IMR-90 (cell line): ENCODE results near the gene NSUN5. TPM values are rescaled to one million over a fixed set of nuclear protein-coding genes. Genes with fewer than 3 reads are reported as not detected.

Experiments used
- ATAC-seq: fragments of 200-7000 bp; cut with Tn5 transposase; 2 replicates; pipeline ENCODE4 v1.9.1; 2020; ENCODE audit warnings: low read depth, mild to moderate bottlenecking, moderate library complexity
- BruUV-seq: library from RNA; stranded (reverse); fragments of 400-500 nt; replicated peaks from 2 replicates; lab custom pipeline; 2021; lab: Mats Ljungman, UMichigan
- CTCF ChIA-PET: fragments of 300-600 bp; formaldehyde crosslinking; extraction: SDS; loops from one replicate; lab custom pipeline; 2021; ENCODE audit warnings: antibody characterized with exemption; lab: Yijun Ruan, JAX
- POLR2A ChIA-PET: fragments of 300-600 bp; sonication (Branson Sonifier 250); formaldehyde crosslinking; loops from one replicate; lab custom pipeline; 2022; ENCODE audit warnings: antibody characterized with exemption; ENCODE audit not compliant: unreplicated experiment; lab: Charles Lee
- DNase-seq: peaks from one replicate; pipeline ENCODE4 v3.0.0; 2013
- H2AFZ ChIP-seq: replicated peaks from 2 replicates; pipeline ENCODE3; 2013; ENCODE audit warnings: low read length, mild to moderate bottlenecking; ENCODE audit not compliant: poor library complexity
- H2AK5ac ChIP-seq: 2 replicates; pipeline ENCODE4 v1.6.1; 2013; ENCODE audit warnings: low read depth, low read length, inconsistent platforms
- H2AK9ac ChIP-seq: replicated peaks from 2 replicates; pipeline ENCODE3; 2013; ENCODE audit warnings: mild to moderate bottlenecking, low read depth, low read length, moderate library complexity; ENCODE audit not compliant: poor library complexity
- H2BK120ac ChIP-seq: 2 replicates; pipeline ENCODE4 v1.6.1; 2013; ENCODE audit warnings: low read depth, low read length, inconsistent platforms
- H2BK15ac ChIP-seq: 3 replicates; pipeline ENCODE4 v1.6.1; 2013; ENCODE audit warnings: low read depth, low read length, inconsistent platforms
- H2BK20ac ChIP-seq: 2 replicates; pipeline ENCODE4 v1.6.1; 2013; ENCODE audit warnings: low read depth, mild to moderate bottlenecking, inconsistent platforms, low read length, moderate library complexity
- H2BK5ac ChIP-seq: 2 replicates; pipeline ENCODE4 v1.6.1; 2013; ENCODE audit warnings: mild to moderate bottlenecking, low read depth, low read length, inconsistent platforms; ENCODE audit not compliant: poor library complexity, severe bottlenecking
- H3K14ac ChIP-seq: replicated peaks from 2 replicates; pipeline ENCODE4 v1.6.1; 2013; ENCODE audit warnings: low read depth, low read length, inconsistent platforms
- H3K18ac ChIP-seq: 2 replicates; pipeline ENCODE4 v1.6.1; 2013; ENCODE audit warnings: low read depth, low read length, control low read depth
- H3K23ac ChIP-seq: 2 replicates; pipeline ENCODE4 v1.6.1; 2013; ENCODE audit warnings: low read depth, low read length, inconsistent platforms
- H3K27ac ChIP-seq: 2 replicates; pipeline ENCODE4 v1.5.1; 2013; ENCODE audit warnings: mild to moderate bottlenecking, control low read depth, low read length; ENCODE audit not compliant: insufficient read depth
- H3K27me3 ChIP-seq: 2 replicates; pipeline ENCODE4 v1.6.1; 2013; ENCODE audit warnings: low read length; ENCODE audit not compliant: control insufficient read depth, insufficient read depth
- H3K36me3 ChIP-seq: 2 replicates; pipeline ENCODE4 v1.6.1; 2013; ENCODE audit warnings: low read length, mixed read lengths; ENCODE audit not compliant: control insufficient read depth, insufficient read depth
- H3K4ac ChIP-seq: 2 replicates; pipeline ENCODE4 v1.6.1; 2013; ENCODE audit warnings: low read depth, low read length, inconsistent platforms
- H3K4me1 ChIP-seq: 2 replicates; pipeline ENCODE4 v1.6.1; 2013; ENCODE audit warnings: low read length, mixed read lengths; ENCODE audit not compliant: control insufficient read depth, insufficient read depth
- H3K4me2 ChIP-seq: 2 replicates; pipeline ENCODE4 v1.6.1; 2013; ENCODE audit warnings: low read depth, mild to moderate bottlenecking, control low read depth, low read length, moderate library complexity
- H3K4me3 ChIP-seq: 2 replicates; pipeline ENCODE4 v1.5.1; 2013; ENCODE audit warnings: low read depth, mild to moderate bottlenecking, control low read depth, low read length, moderate library complexity; ENCODE audit not compliant: insufficient read depth
- H3K56ac ChIP-seq: 2 replicates; pipeline ENCODE4 v1.6.1; 2013; ENCODE audit warnings: low read length, inconsistent platforms; ENCODE audit not compliant: insufficient read depth; ENCODE audit errors: extremely low read depth
- H3K79me1 ChIP-seq, 2 experiments: 2 replicates each; pipeline ENCODE4 v1.6.1; 2013; ENCODE audit warnings: low read length in 2 of 2, inconsistent platforms in 1 of 2, low read depth in 1 of 2
- H3K9ac ChIP-seq: 2 replicates; pipeline ENCODE4 v1.6.1; 2013; ENCODE audit warnings: low read depth, low read length, control low read depth
- H3K9me1 ChIP-seq: 2 replicates; pipeline ENCODE4 v1.6.1; 2013; ENCODE audit warnings: low read length, inconsistent platforms; ENCODE audit not compliant: insufficient read depth
- H3K9me3 ChIP-seq: 2 replicates; pipeline ENCODE4 v1.6.1; 2013; ENCODE audit warnings: low read length; ENCODE audit not compliant: control insufficient read depth, insufficient read depth
- H4K20me1 ChIP-seq: 2 replicates; pipeline ENCODE4 v1.6.1; 2013; ENCODE audit warnings: low read length, inconsistent platforms; ENCODE audit not compliant: insufficient read depth
- H4K5ac ChIP-seq: 2 replicates; pipeline ENCODE4 v1.6.1; 2013; ENCODE audit warnings: mild to moderate bottlenecking, low read depth, low read length, control low read depth
- H4K8ac ChIP-seq, 2 experiments: 2 replicates each; pipeline ENCODE4 v1.6.1; 2013; ENCODE audit warnings: low read depth in 2 of 2, low read length in 2 of 2, control low read depth in 1 of 2, inconsistent platforms in 1 of 2
- H4K91ac ChIP-seq: 2 replicates; pipeline ENCODE4 v1.6.1; 2013; ENCODE audit warnings: low read depth, low read length, inconsistent platforms; ENCODE audit not compliant: insufficient read depth
- BHLHE40 ChIP-seq: fragments of 150-350 bp; IDR thresholded peaks from 2 replicates; pipeline ENCODE4 v1.6.1; 2016; ENCODE audit warnings: mild to moderate bottlenecking, low read depth, low read length
- CEBPB ChIP-seq: IDR thresholded peaks from 2 replicates; pipeline ENCODE4 v1.6.1; 2012; ENCODE audit warnings: low read depth, low read length, improper control_type of control experiment
- CHD1 ChIP-seq: IDR thresholded peaks from 2 replicates; pipeline ENCODE4 v1.6.1; 2012; ENCODE audit warnings: low read depth, low read length, improper control_type of control experiment
- MAFK ChIP-seq: IDR thresholded peaks from 2 replicates; pipeline ENCODE4 v1.6.1; 2012; ENCODE audit warnings: low read depth, low read length, improper control_type of control experiment
- POLR2A ChIP-seq: IDR thresholded peaks from 2 replicates; pipeline ENCODE4 v1.6.1; 2012; ENCODE audit warnings: mild to moderate bottlenecking, low read depth, low read length
- RAD21 ChIP-seq: IDR thresholded peaks from 2 replicates; pipeline ENCODE4 v1.6.1; 2012; ENCODE audit warnings: low read length, improper control_type of control experiment
- RCOR1 ChIP-seq: IDR thresholded peaks from 2 replicates; pipeline ENCODE4 v1.6.1; 2012; ENCODE audit warnings: mild to moderate bottlenecking, low read length, improper control_type of control experiment; ENCODE audit not compliant: insufficient replicate concordance
- RFX5 ChIP-seq: IDR thresholded peaks from 2 replicates; pipeline ENCODE4 v1.8.0; 2012; ENCODE audit warnings: low read depth, mild to moderate bottlenecking, low read length, moderate library complexity
- WGBS, 2 experiments: methylation state at CpG; one replicate each; pipeline versions ENCODE4 v1.1.5 to v1.1.7; 2013; ENCODE audit warnings: missing lambda C conversion rate in 2 of 2; ENCODE audit not compliant: insufficient read length in 1 of 2; ENCODE audit errors: extremely low coverage in 2 of 2; 5-methylcytosine and 5-hydroxymethylcytosine counted together
- dilution Hi-C: fragments of 300-500 bp; cut with HindIII; formaldehyde crosslinking; loops from one replicate; pipeline ENCODE4 v1.14.3; 2018; ENCODE audit warnings: low sequenced_read_pairs; ENCODE audit not compliant: unreplicated experiment
- in situ Hi-C: fragments of 300-500 bp; cut with MboI; formaldehyde crosslinking; loops from 3 replicates; pipeline ENCODE4 v1.14.3; 2019; ENCODE audit warnings: low sequenced_read_pairs, inconsistent platforms, mixed read lengths
- intact Hi-C: fragments of 100-400 bp; cut with micrococcal nuclease; formaldehyde crosslinking; loops from 2 replicates; pipeline ENCODE4 v1.10.0; 2022
- polyA plus RNA-seq, 3 experiments: library from polyadenylated mRNA; depleted of rRNA; stranded (reverse); fragments of >200 nt; gene quantifications; 2 replicates each; pipeline ENCODE4 v1.2.3, GENCODE V29; 2012; ENCODE audit warnings: low replicate concordance in 1 of 3
- total RNA-seq: library from RNA; depleted of rRNA; stranded (reverse); fragments of >200 nt; gene quantifications from 2 replicates; pipeline ENCODE4 v1.2.3, GENCODE V29; 2012
- TF ChIP-seq, protein P1 (sequence below): fragments of 150-350 bp; IDR thresholded peaks from 2 replicates; pipeline ENCODE4 v1.6.1; 2017; ENCODE audit warnings: mild to moderate bottlenecking, antibody characterized with exemption, low read length, low read depth
- TF ChIP-seq, protein P2 (sequence below): fragments of 150-350 bp; IDR thresholded peaks from 2 replicates; pipeline ENCODE4 v1.6.1; 2016; ENCODE audit warnings: low read depth, mild to moderate bottlenecking, low read length, moderate library complexity, borderline replicate concordance

NSUN5 gene
- total and polyA plus RNA-seq, 2 of the 4 experiments (the other 2 are of a cell fraction): 10.0 to 17.7 TPM

DNA sequence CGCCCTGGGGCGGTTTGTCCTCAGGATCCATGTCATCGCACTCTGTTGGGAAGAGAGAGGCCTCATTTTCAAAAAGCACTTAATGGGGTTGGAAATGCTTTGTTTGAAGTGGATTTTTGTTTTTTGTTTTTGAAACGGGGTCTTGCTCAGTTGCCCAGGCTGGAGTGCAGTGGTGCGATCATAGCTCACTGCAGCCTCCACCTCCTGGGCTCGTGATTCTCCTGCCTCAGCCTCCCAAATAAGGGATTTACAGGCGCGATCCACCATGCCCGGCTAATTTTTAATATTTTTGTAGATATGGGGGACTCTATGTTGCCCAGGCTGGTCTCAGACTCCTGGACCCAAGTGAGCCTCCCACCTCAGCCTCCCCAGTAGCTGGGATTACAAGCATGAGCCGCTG lies 20.1 kb upstream of the NSUN5 start:
- no peak overlapping the region for H3K18ac ChIP-seq
- intact Hi-C loops: no loop called here
- H3K27me3 ChIP-seq: peaks cover 10% of the 10 kb centered on the region
- BruUV-seq: no TSS peak
- no peak overlapping the region for H2BK120ac ChIP-seq
- no peak overlapping the region for H2AFZ ChIP-seq
- no peaks in the 10 kb centered on the region for H3K9me3 ChIP-seq
- H4K91ac ChIP-seq: no peak overlapping the region
- H3K79me1 ChIP-seq: no peaks in the 10 kb centered on the region
- H4K5ac ChIP-seq: no peak overlapping the region
- H3K27ac ChIP-seq: no peak overlapping the region
- no peak overlapping the region for H3K4ac ChIP-seq
- H2BK15ac ChIP-seq: no peak overlapping the region
- no peaks in the 10 kb centered on the region for H4K20me1 ChIP-seq
- H3K4me3 ChIP-seq: no peak overlapping the region
- no peak overlapping the region for H2BK5ac ChIP-seq
- in situ Hi-C loops: no loop called here
- H3K23ac ChIP-seq: no peak overlapping the region
- H3K9me1 ChIP-seq: no peaks in the 10 kb centered on the region; the same call in 1 of the 2 replicates
- H4K8ac ChIP-seq: no peak overlapping the region
- H2AK9ac ChIP-seq: no peak overlapping the region
- dilution Hi-C loops: no loop called here
- CTCF ChIA-PET: no interaction called here
- H2BK20ac ChIP-seq: no peak overlapping the region
- no peak overlapping the region for H3K4me2 ChIP-seq
- WGBS, 2 experiments: 90% methylated on average over 2 of the region's 10 CpGs; no CpG with 5 or more reads in 1 of the 2 experiments
- POLR2A ChIA-PET: no interaction called here
- DNase-seq: no peak
- TF ChIP-seq, protein P1, sequence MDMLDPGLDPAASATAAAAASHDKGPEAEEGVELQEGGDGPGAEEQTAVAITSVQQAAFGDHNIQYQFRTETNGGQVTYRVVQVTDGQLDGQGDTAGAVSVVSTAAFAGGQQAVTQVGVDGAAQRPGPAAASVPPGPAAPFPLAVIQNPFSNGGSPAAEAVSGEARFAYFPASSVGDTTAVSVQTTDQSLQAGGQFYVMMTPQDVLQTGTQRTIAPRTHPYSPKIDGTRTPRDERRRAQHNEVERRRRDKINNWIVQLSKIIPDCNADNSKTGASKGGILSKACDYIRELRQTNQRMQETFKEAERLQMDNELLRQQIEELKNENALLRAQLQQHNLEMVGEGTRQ: no peak
- TF ChIP-seq RAD21 (no peak), POLR2A (no peak), BHLHE40 (no peak), CHD1 (no peak), CEBPB (no peak), MAFK (no peak), RFX5 (no peak), RCOR1 (no peak)
- TF ChIP-seq, protein P2, sequence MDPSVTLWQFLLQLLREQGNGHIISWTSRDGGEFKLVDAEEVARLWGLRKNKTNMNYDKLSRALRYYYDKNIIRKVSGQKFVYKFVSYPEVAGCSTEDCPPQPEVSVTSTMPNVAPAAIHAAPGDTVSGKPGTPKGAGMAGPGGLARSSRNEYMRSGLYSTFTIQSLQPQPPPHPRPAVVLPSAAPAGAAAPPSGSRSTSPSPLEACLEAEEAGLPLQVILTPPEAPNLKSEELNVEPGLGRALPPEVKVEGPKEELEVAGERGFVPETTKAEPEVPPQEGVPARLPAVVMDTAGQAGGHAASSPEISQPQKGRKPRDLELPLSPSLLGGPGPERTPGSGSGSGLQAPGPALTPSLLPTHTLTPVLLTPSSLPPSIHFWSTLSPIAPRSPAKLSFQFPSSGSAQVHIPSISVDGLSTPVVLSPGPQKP: no peak
- no peak overlapping the region for H2AK5ac ChIP-seq
- H3K4me1 ChIP-seq: no peaks in the 10 kb centered on the region
- no peak overlapping the region for H3K56ac ChIP-seq
- H3K9ac ChIP-seq: no peak overlapping the region
- H3K36me3 ChIP-seq: no peaks in the 10 kb centered on the region
- no peak for ATAC-seq
- no peak overlapping the region for H3K14ac ChIP-seq
